OCI-LY7 (cell line): ENCODE results near the gene MARCHF11. TPM values are rescaled to one million over a fixed set of nuclear protein-coding genes. Genes with fewer than 3 reads are reported as not detected.

Experiments used
- BruUV-seq: library from RNA; stranded (reverse); fragments of 400-500 nt; replicated peaks from 2 replicates; lab custom pipeline; 2021; lab: Mats Ljungman, UMichigan
- CTCF ChIA-PET: fragments of 300-600 bp; sonication (Branson Sonifier 250); formaldehyde crosslinking; loops from one replicate; lab custom pipeline; 2022; ENCODE audit warnings: antibody characterized with exemption; ENCODE audit not compliant: unreplicated experiment; lab: Charles Lee
- POLR2A ChIA-PET: fragments of 300-600 bp; sonication (Branson Sonifier 250); formaldehyde crosslinking; loops from one replicate; lab custom pipeline; 2022; ENCODE audit warnings: antibody characterized with exemption; lab: Charles Lee
- DNase-seq: peaks from one replicate; pipeline ENCODE4 v3.0.0-alpha.2; 2015; ENCODE audit warnings: low spot score
- H2AFZ ChIP-seq: fragments of 200-600 bp; sonication (generic), shearing (Covaris generic); 2 replicates; pipeline ENCODE4 v1.6.1; 2014; ENCODE audit warnings: mild to moderate bottlenecking, antibody characterized with exemption, low read length, moderate library complexity
- H3K27ac ChIP-seq: fragments of 200-600 bp; sonication (generic); 2 replicates; pipeline ENCODE4 v1.5.1; 2014; ENCODE audit warnings: mixed run types, low read depth, mild to moderate bottlenecking, moderate library complexity, low read length, inconsistent platforms; ENCODE audit not compliant: poor library complexity, severe bottlenecking
- H3K36me3 ChIP-seq: fragments of 200-600 bp; sonication (generic); 2 replicates; pipeline ENCODE4 v1.6.1; 2014; ENCODE audit warnings: mild to moderate bottlenecking, antibody characterized with exemption, low read length, moderate library complexity, mixed read lengths; ENCODE audit not compliant: insufficient read depth
- H3K4me1 ChIP-seq: fragments of 200-600 bp; sonication (generic); 2 replicates; pipeline ENCODE4 v1.5.1; 2014; ENCODE audit warnings: mild to moderate bottlenecking, low read length; ENCODE audit not compliant: insufficient read depth, poor library complexity, severe bottlenecking
- H3K4me2 ChIP-seq: fragments of 200-600 bp; sonication (generic); 2 replicates; pipeline ENCODE4 v1.6.1; 2014; ENCODE audit warnings: mild to moderate bottlenecking, low read length
- H3K4me3 ChIP-seq: fragments of 200-600 bp; sonication (generic); 2 replicates; pipeline ENCODE4 v1.5.1; 2014; ENCODE audit warnings: mild to moderate bottlenecking, low read depth, low read length; ENCODE audit not compliant: poor library complexity, severe bottlenecking
- H3K79me2 ChIP-seq: fragments of 200-600 bp; sonication (generic); 2 replicates; pipeline ENCODE4 v1.6.1; 2016; ENCODE audit warnings: low read depth, mild to moderate bottlenecking, low read length, moderate library complexity, mixed read lengths; ENCODE audit not compliant: insufficient read depth
- H3K9me2 ChIP-seq: fragments of 200-600 bp; sonication (generic); 2 replicates; pipeline ENCODE4 v1.6.1; 2016; ENCODE audit warnings: mild to moderate bottlenecking, low read length, mixed read lengths; ENCODE audit not compliant: insufficient read depth
- H3K9me3 ChIP-seq: fragments of 200-600 bp; sonication (generic); 2 replicates; pipeline ENCODE4 v1.6.1; 2014; ENCODE audit warnings: mild to moderate bottlenecking, mixed run types, low read length, mixed read lengths
- H4K20me1 ChIP-seq: fragments of 200-600 bp; sonication (generic); 2 replicates; pipeline ENCODE4 v1.6.1; 2014; ENCODE audit warnings: mild to moderate bottlenecking, antibody characterized with exemption, low read length, moderate library complexity, mixed read lengths; ENCODE audit not compliant: insufficient read depth
- EZH2phosphoT487 ChIP-seq: fragments of 200-600 bp; sonication (generic); IDR thresholded peaks from 2 replicates; pipeline ENCODE4 v1.6.1; 2018; ENCODE audit warnings: low read depth, borderline replicate concordance, mild to moderate bottlenecking, mixed run types, antibody characterized with exemption, low read length, moderate library complexity, mixed read lengths
- intact Hi-C: fragments of 100-400 bp; cut with micrococcal nuclease; formaldehyde crosslinking; loops from one replicate; pipeline ENCODE4 v1.10.0; 2022; ENCODE audit not compliant: unreplicated experiment
- total RNA-seq, 2 experiments: library from RNA; depleted of rRNA in 1 of 2; stranded (reverse); fragments of >200 nt in 1 of 2; shearing (Covaris generic) in 1 of 2; gene quantifications; 2 replicates each; pipeline ENCODE4 v1.2.3, GENCODE V29; 2014 to 2022
- TF ChIP-seq, protein P1 (sequence below): fragments of 200-600 bp; sonication (generic); conservative IDR thresholded peaks from 2 replicates; pipeline ENCODE4 v1.5.1; 2014; ENCODE audit warnings: mild to moderate bottlenecking, antibody characterized with exemption, low read length, moderate library complexity, mixed read lengths

Gene MARCHF11
- total RNA-seq, 2 experiments from 2014 or later: not detected

DNA sequence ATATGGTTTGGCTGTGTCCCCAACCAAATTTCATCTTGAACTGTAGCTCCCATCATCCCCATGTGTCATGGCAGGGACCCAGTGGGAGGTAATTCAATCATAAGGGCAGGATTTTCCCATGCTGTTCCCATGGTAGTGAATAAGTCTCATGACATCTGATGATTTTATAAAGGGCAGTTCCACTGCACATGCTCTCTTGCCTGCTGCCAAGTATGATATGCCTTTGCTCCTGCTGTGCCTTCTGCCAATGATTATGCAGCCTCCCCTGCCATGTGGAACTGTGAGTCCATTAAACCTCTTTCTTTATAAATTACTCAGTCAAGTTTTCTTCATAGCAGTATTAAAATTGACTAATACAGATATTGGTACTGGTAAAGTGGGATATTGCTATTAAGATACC lies 42.4 kb downstream of the MARCHF11 start:
- Histone ChIP-seq H4K20me1 (no peaks in the 10 kb centered on the region), H3K9me3 (no peaks in the 10 kb centered on the region), H3K9me2 (no peaks in the 10 kb centered on the region), H3K27ac (no peak overlapping the region), H3K4me2 (no peak overlapping the region), H3K36me3 (no peaks in the 10 kb centered on the region), H3K79me2 (no peaks in the 10 kb centered on the region), H3K4me1 (no peaks in the 10 kb centered on the region), H2AFZ (no peak overlapping the region), H3K4me3 (no peak overlapping the region)
- POLR2A ChIA-PET: interaction anchor here (0.6 kb wide), 1 partner anchor 296 kb away, joined by 3 read pairs; no protein-coding TSS in a partner anchor
- BruUV-seq: no TSS peak
- TF ChIP-seq, protein P1, sequence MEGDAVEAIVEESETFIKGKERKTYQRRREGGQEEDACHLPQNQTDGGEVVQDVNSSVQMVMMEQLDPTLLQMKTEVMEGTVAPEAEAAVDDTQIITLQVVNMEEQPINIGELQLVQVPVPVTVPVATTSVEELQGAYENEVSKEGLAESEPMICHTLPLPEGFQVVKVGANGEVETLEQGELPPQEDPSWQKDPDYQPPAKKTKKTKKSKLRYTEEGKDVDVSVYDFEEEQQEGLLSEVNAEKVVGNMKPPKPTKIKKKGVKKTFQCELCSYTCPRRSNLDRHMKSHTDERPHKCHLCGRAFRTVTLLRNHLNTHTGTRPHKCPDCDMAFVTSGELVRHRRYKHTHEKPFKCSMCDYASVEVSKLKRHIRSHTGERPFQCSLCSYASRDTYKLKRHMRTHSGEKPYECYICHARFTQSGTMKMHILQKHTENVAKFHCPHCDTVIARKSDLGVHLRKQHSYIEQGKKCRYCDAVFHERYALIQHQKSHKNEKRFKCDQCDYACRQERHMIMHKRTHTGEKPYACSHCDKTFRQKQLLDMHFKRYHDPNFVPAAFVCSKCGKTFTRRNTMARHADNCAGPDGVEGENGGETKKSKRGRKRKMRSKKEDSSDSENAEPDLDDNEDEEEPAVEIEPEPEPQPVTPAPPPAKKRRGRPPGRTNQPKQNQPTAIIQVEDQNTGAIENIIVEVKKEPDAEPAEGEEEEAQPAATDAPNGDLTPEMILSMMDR: no peak
- no peak for TF ChIP-seq EZH2phosphoT487
- intact Hi-C loops: no loop called here
- no peak for DNase-seq
- CTCF ChIA-PET: no interaction called here

DNA sequence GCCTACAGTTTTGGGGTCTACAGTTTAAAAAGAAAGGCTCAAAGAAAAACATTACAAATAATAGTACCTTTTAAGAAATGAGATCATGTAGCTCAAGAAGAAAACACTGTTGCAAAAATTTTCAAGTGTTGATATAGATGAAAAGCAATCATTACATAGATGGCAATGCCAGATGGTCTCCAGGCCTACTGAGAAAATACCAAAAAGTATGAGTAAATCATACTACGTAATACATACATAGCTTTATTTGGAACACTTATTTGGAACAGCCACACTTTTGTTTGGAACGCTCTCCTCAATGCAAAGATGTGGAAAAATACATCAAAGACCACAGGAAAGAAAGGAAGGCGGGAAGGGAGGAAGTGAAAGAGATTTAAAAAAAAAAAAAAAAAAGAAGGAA lies 44.1 kb downstream of the MARCHF11 start:
- TF ChIP-seq, protein P1: no peak
- TF ChIP-seq EZH2phosphoT487: no peak
- Histone ChIP-seq H3K9me2 (no peaks in the 10 kb centered on the region), H2AFZ (no peak overlapping the region), H4K20me1 (no peaks in the 10 kb centered on the region), H3K27ac (no peak overlapping the region), H3K4me3 (no peak overlapping the region), H3K9me3 (no peaks in the 10 kb centered on the region), H3K79me2 (no peaks in the 10 kb centered on the region), H3K4me2 (no peak overlapping the region), H3K4me1 (no peaks in the 10 kb centered on the region), H3K36me3 (no peaks in the 10 kb centered on the region)
- intact Hi-C loops: no loop called here
- DNase-seq: no peak
- no TSS peak for BruUV-seq
- CTCF ChIA-PET: no interaction called here
- POLR2A ChIA-PET: interaction anchor here (0.7 kb wide), 3 partner anchors 639 to 1373 kb away, joined by 3 read pairs; no protein-coding TSS in a partner anchor

DNA sequence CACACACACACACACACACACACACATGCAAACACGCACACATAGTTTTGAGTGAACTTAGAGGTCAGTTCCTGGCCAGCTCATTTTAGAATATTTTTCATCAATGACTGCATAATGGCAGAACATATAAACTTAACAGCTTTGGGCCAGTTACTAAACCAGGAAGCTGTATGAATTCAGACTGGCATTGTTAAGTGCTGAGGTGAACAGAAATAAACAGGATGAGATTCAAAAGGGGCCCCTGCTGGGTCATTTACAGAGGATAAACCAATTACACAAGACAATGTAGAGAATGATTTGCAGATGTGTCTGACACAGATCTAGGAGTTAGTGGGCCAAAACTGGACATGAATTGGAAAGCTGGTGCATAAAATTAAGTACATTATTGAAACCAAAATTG lies 44.6 kb downstream of the MARCHF11 start:
- Histone ChIP-seq H2AFZ (no peak overlapping the region), H3K4me1 (no peaks in the 10 kb centered on the region), H3K27ac (no peak overlapping the region), H3K9me3 (no peaks in the 10 kb centered on the region), H3K4me2 (no peak overlapping the region), H3K79me2 (no peaks in the 10 kb centered on the region), H3K9me2 (no peaks in the 10 kb centered on the region), H4K20me1 (no peaks in the 10 kb centered on the region), H3K4me3 (no peak overlapping the region), H3K36me3 (no peaks in the 10 kb centered on the region)
- POLR2A ChIA-PET: interaction anchor here (0.7 kb wide), 1 partner anchor 1021 kb away, joined by 3 read pairs; no protein-coding TSS in a partner anchor
- TF ChIP-seq EZH2phosphoT487: no peak
- TF ChIP-seq, protein P1: no peak
- BruUV-seq: no TSS peak
- intact Hi-C loops: no loop called here
- DNase-seq: no peak
- CTCF ChIA-PET: no interaction called here
